Forelimb muscle (tissue), 1 donor: ENCODE results near the gene STX3. TPM values are rescaled to one million over a fixed set of nuclear protein-coding genes. Genes with fewer than 3 reads are reported as not detected.
"Not testable (repeated sequence)": the region's sequence is repeated elsewhere in the genome, so short reads cannot be mapped to it uniquely, and the experiment has no call there.

Experiments
- DNase-seq: peaks from one replicate; pipeline ENCODE4 v3.0.0-alpha.2; 2013; ENCODE audit warnings: low read depth
- polyA plus RNA-seq: library from polyadenylated mRNA; unstranded; fragments of 120-200 nt; gene quantifications from one replicate; pipeline ENCODE4 v1.2.1, GENCODE V29; 2013; ENCODE audit not compliant: insufficient read length

Gene STX3
- polyA plus RNA-seq, 1 donor, result 4.7 TPM

GRCh38 chr11:59842316-59842715, 87.1 kb downstream of the STX3 start:
- DNase-seq, result no peak

- DNase-seq, result no peak
Measured at GRCh38 chr11:59845399-59845798, 90.2 kb downstream of the STX3 start, which contains the start of gene CBLIF. TSS of gene CBLIF (minus strand) at chr11:59845499. CDS start at chr11:59845453, 46 bp downstream.

- DNase-seq, result no peak
Measured at GRCh38 chr11:59846556-59846955, 91.4 kb downstream of the STX3 start.

- DNase-seq, result no peak
Measured at GRCh38 chr11:59847626-59848025, 92.5 kb downstream of the STX3 start.

GRCh38 chr11:59848439-59848838, 93.3 kb downstream of the STX3 start:
- DNase-seq, result not testable (repeated sequence)

- no peak for DNase-seq
Measured at GRCh38 chr11:59849129-59849528, 94.0 kb downstream of the STX3 start.

- DNase-seq, result not testable (repeated sequence)
Measured at GRCh38 chr11:59849551-59849950, 94.4 kb downstream of the STX3 start.

GRCh38 chr11:59851416-59851815, 96.2 kb downstream of the STX3 start:
- DNase-seq, result not testable (repeated sequence)

GRCh38 chr11:59854871-59855270, 99.7 kb downstream of the STX3 start:
- no peak for DNase-seq

Other genes starting within 250 kb of the STX3 start
- 0.08 TPM for gene OR4D9, start 243.8 kb upstream of the STX3 start, polyA plus RNA-seq
- 50.5 TPM for gene OSBP, start 139.6 kb upstream of the STX3 start, polyA plus RNA-seq
- gene PATL1, start 86.3 kb upstream of the STX3 start, polyA plus RNA-seq, result 25.2 TPM
- gene OR10V1, start 41.5 kb upstream of the STX3 start, polyA plus RNA-seq, result not detected
- gene MRPL16, start 55.4 kb downstream of the STX3 start, polyA plus RNA-seq, result 31.6 TPM
- gene CBLIF, start 90.1 kb downstream of the STX3 start, polyA plus RNA-seq, result not detected
- 0.23 TPM for gene TCN1, start 111.1 kb downstream of the STX3 start, polyA plus RNA-seq
- gene OOSP3, start 123.4 kb downstream of the STX3 start, polyA plus RNA-seq, result not detected
- gene OOSP1, start 183.1 kb downstream of the STX3 start, polyA plus RNA-seq, result not detected
- not detected for gene OOSP4A, start 208.7 kb downstream of the STX3 start, polyA plus RNA-seq